GM12878 (cell line): ENCODE measurements around the gene KDM2A. TPM values are rescaled to one million over a fixed set of nuclear protein-coding genes. Genes with fewer than 3 reads are reported as not detected.

Source experiments
- ASH2L ChIP-seq: fragments of 300-600, 200-600 bp; sonication (generic); IDR thresholded peaks from 2 replicates; pipeline ENCODE4 v1.6.1; 2017; ENCODE audit warnings: low read depth, mild to moderate bottlenecking, borderline replicate concordance
- CBX5 ChIP-seq: sonication (generic); IDR thresholded peaks from 2 replicates; pipeline ENCODE4 v1.6.1; 2016; ENCODE audit warnings: low read depth, moderate library complexity, mild to moderate bottlenecking, inconsistent platforms
- CREM ChIP-seq: IDR thresholded peaks from 2 replicates; pipeline ENCODE4 v1.6.1; 2014; ENCODE audit warnings: antibody characterized with exemption, low read depth
- DPF2 ChIP-seq: fragments of 450-650 bp; IDR thresholded peaks from 2 replicates; pipeline ENCODE4 v1.6.1; 2017; ENCODE audit warnings: mild to moderate bottlenecking
- ETV6 ChIP-seq, 2 experiments: fragments of 450-650 bp in 1 of 2; IDR thresholded peaks in 1 of 2; conservative IDR thresholded peaks in 1 of 2; 2 replicates each; pipeline ENCODE4 v1.6.1; 2014; ENCODE audit warnings: antibody characterized with exemption in 1 of 2, borderline replicate concordance in 1 of 2, low read depth in 1 of 2, mild to moderate bottlenecking in 1 of 2, moderate library complexity in 1 of 2
- GATAD2B ChIP-seq: fragments of 450-650 bp; conservative IDR thresholded peaks from 2 replicates; pipeline ENCODE4 v1.6.1; 2017; ENCODE audit warnings: low read depth, mild to moderate bottlenecking, moderate library complexity
- IKZF1 ChIP-seq: fragments of 450-650 bp; conservative IDR thresholded peaks from 2 replicates; pipeline ENCODE4 v1.6.1; 2017; ENCODE audit warnings: antibody characterized with exemption, mild to moderate bottlenecking
- IKZF2 ChIP-seq, 2 experiments: fragments of 450-650 bp; IDR thresholded peaks; 2 replicates each; pipeline ENCODE4 v1.6.1; 2017; ENCODE audit warnings: mild to moderate bottlenecking in 2 of 2, moderate library complexity in 2 of 2
- IRF3 ChIP-seq: fragments of 450-650 bp; IDR thresholded peaks from 2 replicates; pipeline ENCODE4 v1.6.1; 2014; ENCODE audit warnings: mild to moderate bottlenecking
- KDM1A ChIP-seq: fragments of 200-600 bp; sonication (generic); IDR thresholded peaks from 2 replicates; pipeline ENCODE4 v1.6.1; 2016; ENCODE audit warnings: borderline replicate concordance
- LARP7 ChIP-seq: fragments of 450-650 bp; IDR thresholded peaks from 2 replicates; pipeline ENCODE4 v1.6.1; 2017; ENCODE audit warnings: mild to moderate bottlenecking
- POLR2A ChIP-seq: IDR thresholded peaks from 2 replicates; pipeline ENCODE4 v1.6.1; 2011; ENCODE audit warnings: low read depth, mild to moderate bottlenecking, low read length
- RELB ChIP-seq: fragments of 450-650 bp; IDR thresholded peaks from 2 replicates; pipeline ENCODE4 v1.6.1; 2017; ENCODE audit warnings: low read depth, mild to moderate bottlenecking, moderate library complexity
- SPI1 ChIP-seq: IDR thresholded peaks from 2 replicates; pipeline ENCODE4 v1.6.1; 2011; ENCODE audit warnings: low read depth, mild to moderate bottlenecking, low read length, moderate library complexity, borderline replicate concordance; ENCODE audit not compliant: insufficient read depth
- STAT3 ChIP-seq: IDR thresholded peaks from 2 replicates; pipeline ENCODE4 v1.6.1; 2011; ENCODE audit warnings: low read depth, low read length, improper control_type of control experiment
- TCF12 ChIP-seq: IDR thresholded peaks from 2 replicates; pipeline ENCODE4 v1.6.1; 2011; ENCODE audit warnings: low read depth, mild to moderate bottlenecking, low read length
- TCF7 ChIP-seq: IDR thresholded peaks from 2 replicates; pipeline ENCODE4 v1.6.1; 2014; ENCODE audit warnings: antibody characterized with exemption, borderline replicate concordance
- ZNF592 ChIP-seq: fragments of 450-650 bp; IDR thresholded peaks from 2 replicates; pipeline ENCODE4 v1.6.1; 2017; ENCODE audit warnings: mild to moderate bottlenecking, moderate library complexity
- ZNF622 ChIP-seq: fragments of 450-650 bp; IDR thresholded peaks from 2 replicates; pipeline ENCODE4 v1.6.1; 2017; ENCODE audit warnings: mild to moderate bottlenecking, inconsistent platforms
- polyA plus RNA-seq, 11 experiments: library from polyadenylated mRNA; depleted of rRNA in 4 of 11; unstranded in 6 of 11; stranded (reverse) in 5 of 11; fragments of >200 nt; fragmentation: Nextera tagmentation in 4 of 11; fragmentation: Illumina TruSeq in 1 of 11; extraction: Ambion mirVana in 4 of 11; extraction: Trizol in 1 of 11; gene quantifications; 1 replicate in 1 of 11; 2 replicates in 10 of 11; pipeline versions ENCODE4 v1.2.1 to v1.2.3, GENCODE V29; 2011 to 2016; ENCODE audit warnings: inconsistent platforms in 2 of 11, missing spikeins in 2 of 11, low read depth in 1 of 11
- total RNA-seq, 4 experiments: library from RNA; depleted of rRNA in 3 of 4; stranded (reverse); fragments of >200 nt in 3 of 4; fragmentation: Illumina TruSeq in 1 of 4; extraction: Trizol in 1 of 4; gene quantifications; 2 replicates each; pipeline versions ENCODE4 v1.2.1 to v1.2.3, GENCODE V29; 2013 to 2021
- TF ChIP-seq, protein P1 (sequence below): fragments of 450-650 bp; IDR thresholded peaks from 2 replicates; pipeline ENCODE4 v1.6.1; 2018; ENCODE audit warnings: mild to moderate bottlenecking, low read depth, moderate library complexity; ENCODE audit not compliant: partially characterized antibody

KDM2A gene
- total and polyA plus RNA-seq, 10 of the 15 experiments (the other 5 are each of a cell fraction or from before 2014, with no cell fraction given), result 10.5 to 69.3 (median 41.6) TPM

GRCh38 chr11:67270256-67271204 is 151.5 kb downstream of the KDM2A start (continued):
- TF ChIP-seq ZNF592 (no peak), LARP7 (no peak), TCF12 (no peak), CREM (no peak), IKZF2 (IDR thresholded peaks at IDR 0.05) (0 out of 4 replicates have a peak, but pooled peaks of 1 of the 2 experiments have one; percentile 10), ASH2L (no peak), RELB (peak; percentile 31; the same call in 1 of the 2 replicates), IRF3 (no peak), POLR2A (peak; percentile 44; the same call in 1 of the 2 replicates), SPI1 (no peak), GATAD2B (no peak), ETV6 (conservative IDR thresholded peaks at IDR 0.05 in 1 of 2, IDR thresholded peaks at IDR 0.05 in 1 of 2; ENCODE audit: borderline replicate concordance in 1 of 2, low read depth in 1 of 2) (no peak), KDM1A (no peak), TCF7 (no peak), IKZF1 (peak; percentile 44), STAT3 (no peak), DPF2 (no peak), ZNF622 (no peak), CBX5 (no peak)
- TF ChIP-seq, protein P1, sequence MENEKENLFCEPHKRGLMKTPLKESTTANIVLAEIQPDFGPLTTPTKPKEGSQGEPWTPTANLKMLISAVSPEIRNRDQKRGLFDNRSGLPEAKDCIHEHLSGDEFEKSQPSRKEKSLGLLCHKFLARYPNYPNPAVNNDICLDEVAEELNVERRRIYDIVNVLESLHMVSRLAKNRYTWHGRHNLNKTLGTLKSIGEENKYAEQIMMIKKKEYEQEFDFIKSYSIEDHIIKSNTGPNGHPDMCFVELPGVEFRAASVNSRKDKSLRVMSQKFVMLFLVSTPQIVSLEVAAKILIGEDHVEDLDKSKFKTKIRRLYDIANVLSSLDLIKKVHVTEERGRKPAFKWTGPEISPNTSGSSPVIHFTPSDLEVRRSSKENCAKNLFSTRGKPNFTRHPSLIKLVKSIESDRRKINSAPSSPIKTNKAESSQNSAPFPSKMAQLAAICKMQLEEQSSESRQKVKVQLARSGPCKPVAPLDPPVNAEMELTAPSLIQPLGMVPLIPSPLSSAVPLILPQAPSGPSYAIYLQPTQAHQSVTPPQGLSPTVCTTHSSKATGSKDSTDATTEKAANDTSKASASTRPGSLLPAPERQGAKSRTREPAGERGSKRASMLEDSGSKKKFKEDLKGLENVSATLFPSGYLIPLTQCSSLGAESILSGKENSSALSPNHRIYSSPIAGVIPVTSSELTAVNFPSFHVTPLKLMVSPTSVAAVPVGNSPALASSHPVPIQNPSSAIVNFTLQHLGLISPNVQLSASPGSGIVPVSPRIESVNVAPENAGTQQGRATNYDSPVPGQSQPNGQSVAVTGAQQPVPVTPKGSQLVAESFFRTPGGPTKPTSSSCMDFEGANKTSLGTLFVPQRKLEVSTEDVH, result no peak
